HCT116 (cell line): ENCODE measurements around the gene KRT85.

Source experiments
- CBX3 ChIP-seq: IDR thresholded peaks from 2 replicates; pipeline ENCODE4 v1.6.1; 2012; ENCODE audit warnings: low read depth
- CTCF ChIP-seq, 3 experiments: fragments of 200-600 bp in 1 of 3; sonication (generic) in 1 of 3; IDR thresholded peaks in 2 of 3; conservative IDR thresholded peaks in 1 of 3; 2 replicates each; pipeline ENCODE4 v1.5.1; 2012 to 2017; ENCODE audit warnings: low read depth in 2 of 3, low read length in 2 of 3, antibody characterized with exemption in 1 of 3, borderline replicate concordance in 1 of 3, control low read depth in 1 of 3, mild to moderate bottlenecking in 1 of 3, mixed read lengths in 1 of 3, mixed run types in 1 of 3, moderate library complexity in 1 of 3; ENCODE audit not compliant: insufficient read depth in 1 of 3
- EZH2 ChIP-seq: fragments of 200-600 bp; sonication (generic); IDR thresholded peaks from 2 replicates; pipeline ENCODE4 v1.6.1; 2017; ENCODE audit warnings: antibody characterized with exemption, mixed run types
- EZH2phosphoT487 ChIP-seq: fragments of 200-600 bp; IDR thresholded peaks from 2 replicates; pipeline ENCODE4 v1.6.1; 2018; ENCODE audit warnings: antibody characterized with exemption, borderline replicate concordance
- POLR2A ChIP-seq: IDR thresholded peaks from 2 replicates; pipeline ENCODE4 v1.7.0; 2011; ENCODE audit warnings: borderline replicate concordance; ENCODE audit not compliant: insufficient read depth, insufficient read length; ENCODE audit errors: extremely low read depth
- POLR2AphosphoS5 ChIP-seq: IDR thresholded peaks from 2 replicates; pipeline ENCODE4 v1.6.1; 2011; ENCODE audit warnings: mild to moderate bottlenecking, low read depth, low read length, moderate library complexity
- RAD21 ChIP-seq: IDR thresholded peaks from 2 replicates; pipeline ENCODE4 v1.6.1; 2012; ENCODE audit warnings: low read depth, mild to moderate bottlenecking
- REST ChIP-seq: IDR thresholded peaks from 2 replicates; pipeline ENCODE4 v1.6.1; 2012; ENCODE audit warnings: low read depth
- SIN3A ChIP-seq: IDR thresholded peaks from 2 replicates; pipeline ENCODE4 v1.6.1; 2012; ENCODE audit warnings: low read depth
- SP1 ChIP-seq: IDR thresholded peaks from 2 replicates; pipeline ENCODE4 v1.6.1; 2012; ENCODE audit warnings: low read depth
- TF ChIP-seq, protein P1 (sequence below): IDR thresholded peaks from 2 replicates; pipeline ENCODE4 v1.6.1; 2012

DNA sequence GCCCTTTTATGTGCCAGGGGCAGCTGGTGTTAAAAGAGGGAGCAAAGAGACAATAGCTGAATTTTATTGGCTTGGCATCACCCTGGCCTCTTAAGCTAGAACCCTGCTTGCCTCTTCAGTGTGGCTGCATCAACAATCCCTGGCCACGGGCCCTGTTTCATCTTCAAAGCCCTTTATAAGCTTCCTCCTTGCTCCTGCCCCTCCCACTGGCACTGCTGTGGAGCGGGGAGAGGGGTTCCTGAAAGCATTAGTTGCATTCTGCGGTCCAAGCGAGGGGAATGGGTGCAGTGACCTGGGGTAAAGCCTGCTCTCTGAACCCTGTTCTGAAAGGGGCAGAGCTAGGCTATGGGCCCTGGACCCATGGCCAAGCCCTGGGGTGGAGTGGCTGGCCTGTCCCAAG, 45.9 kb downstream of the KRT85 start:
- TF ChIP-seq POLR2AphosphoS5 = no peak
- TF ChIP-seq CTCF (IDR thresholded peaks at IDR 0.05 in 2 of 3, conservative IDR thresholded peaks at IDR 0.05 in 1 of 3; ENCODE audit: borderline replicate concordance in 1 of 3, insufficient read depth in 1 of 3, low read depth in 2 of 3, low read length in 2 of 3) = no peak
- no peak for TF ChIP-seq CBX3
- TF ChIP-seq POLR2A = no peak
- TF ChIP-seq RAD21 = no peak
- no peak for TF ChIP-seq REST
- TF ChIP-seq EZH2phosphoT487 = no peak
- no peak for TF ChIP-seq SP1
- TF ChIP-seq EZH2 = no peak
- TF ChIP-seq, protein P1, sequence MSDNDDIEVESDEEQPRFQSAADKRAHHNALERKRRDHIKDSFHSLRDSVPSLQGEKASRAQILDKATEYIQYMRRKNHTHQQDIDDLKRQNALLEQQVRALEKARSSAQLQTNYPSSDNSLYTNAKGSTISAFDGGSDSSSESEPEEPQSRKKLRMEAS = no peak
- TF ChIP-seq SIN3A = no peak
